ENCODE results near the gene ENOPH1.
"Not testable (repeated sequence)": the region's sequence is repeated elsewhere in the genome, so short reads cannot be mapped to it uniquely, and the experiment has no call there.

Gene ENOPH1

DNA sequence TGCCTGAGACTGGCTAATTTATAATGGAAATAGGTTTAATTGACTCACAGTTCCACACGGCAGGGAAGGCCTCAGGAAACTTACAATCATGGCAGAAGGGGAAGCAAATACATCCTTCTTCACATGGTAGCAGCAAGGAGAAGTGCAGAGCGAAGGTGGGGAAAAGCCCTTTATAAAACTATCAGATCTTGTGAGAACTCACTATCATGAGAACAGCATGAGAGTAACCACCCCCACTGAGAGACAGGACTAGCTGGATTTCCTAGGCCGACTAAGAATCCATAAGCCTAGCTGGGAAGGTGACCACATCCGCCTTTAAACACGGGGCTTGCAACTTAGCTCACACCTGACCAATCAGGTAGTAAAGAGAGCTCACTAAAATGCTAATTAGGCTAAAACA, 42.7 kb downstream of the ENOPH1 start:
- DNase-seq (ENCODE audit: low spot score) = not testable (repeated sequence)

DNA sequence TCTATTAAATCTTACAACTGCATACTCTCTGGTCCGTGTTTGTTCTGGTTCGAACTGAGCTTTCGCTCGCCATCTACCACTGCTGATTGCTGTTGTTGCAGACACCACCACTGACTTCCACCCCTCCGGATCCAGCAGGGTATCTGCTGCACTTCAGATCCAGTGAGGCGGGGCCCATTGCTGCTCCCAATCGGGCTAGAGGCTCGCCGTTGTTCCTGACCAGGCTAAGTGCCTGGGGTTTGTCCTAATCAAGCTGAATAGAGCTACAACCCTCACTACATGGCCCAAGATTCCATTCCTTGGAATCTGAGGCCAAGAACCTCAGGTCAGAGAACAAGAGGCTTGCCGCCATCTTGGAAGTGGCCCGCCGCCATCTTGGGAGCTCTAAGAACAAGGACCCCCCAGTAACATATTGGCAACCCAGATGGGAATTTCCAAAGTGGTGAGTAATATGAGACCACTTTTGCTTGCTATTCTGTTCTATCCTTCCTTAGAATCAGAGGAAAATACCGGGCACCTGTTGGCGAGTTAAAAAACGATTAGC, 43.3 kb downstream of the ENOPH1 start:
- no peak for DNase-seq (ENCODE audit: low spot score)

DNA sequence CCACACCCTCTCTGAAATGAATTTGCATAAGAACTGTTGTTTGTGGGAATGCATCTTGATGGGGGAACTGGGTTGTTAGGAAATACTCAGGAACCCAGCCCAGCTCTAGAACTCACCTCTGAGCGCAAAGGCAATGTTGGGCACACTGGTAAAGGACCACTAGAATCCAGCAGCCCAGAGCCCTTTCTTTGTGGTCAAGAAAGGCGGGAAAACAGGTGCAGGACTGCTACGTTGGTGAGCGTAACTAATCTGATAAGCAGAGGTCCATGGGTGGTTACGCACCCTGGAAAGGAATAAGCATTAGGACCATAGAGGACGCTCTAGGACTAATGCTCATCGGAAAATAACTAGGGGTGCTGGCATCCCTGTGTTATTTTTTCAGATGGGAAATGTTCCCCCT, 45.5 kb downstream of the ENOPH1 start:
- not testable (repeated sequence) for DNase-seq (ENCODE audit: low spot score)

DNA sequence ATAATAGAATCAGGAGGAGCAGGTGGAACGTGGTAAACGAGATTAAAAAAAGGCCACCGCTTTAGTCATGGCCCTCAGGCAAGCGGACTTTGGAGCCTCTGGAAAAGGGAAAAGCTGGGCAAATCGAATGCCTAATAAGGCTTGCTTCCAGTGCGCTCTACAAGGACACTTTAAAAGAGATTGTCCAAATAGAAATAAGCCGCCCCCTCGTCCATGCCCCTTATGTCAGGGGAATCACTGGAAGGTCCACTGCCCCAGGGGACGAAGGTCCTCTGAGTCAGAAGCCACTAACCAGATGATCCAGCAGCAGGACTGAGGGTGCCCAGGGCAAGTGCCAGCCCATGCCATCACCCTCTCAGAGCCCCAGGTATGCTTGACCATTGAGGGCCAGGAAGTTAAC, 47.1 kb downstream of the ENOPH1 start:
- not testable (repeated sequence) for DNase-seq (ENCODE audit: low spot score)

DNA sequence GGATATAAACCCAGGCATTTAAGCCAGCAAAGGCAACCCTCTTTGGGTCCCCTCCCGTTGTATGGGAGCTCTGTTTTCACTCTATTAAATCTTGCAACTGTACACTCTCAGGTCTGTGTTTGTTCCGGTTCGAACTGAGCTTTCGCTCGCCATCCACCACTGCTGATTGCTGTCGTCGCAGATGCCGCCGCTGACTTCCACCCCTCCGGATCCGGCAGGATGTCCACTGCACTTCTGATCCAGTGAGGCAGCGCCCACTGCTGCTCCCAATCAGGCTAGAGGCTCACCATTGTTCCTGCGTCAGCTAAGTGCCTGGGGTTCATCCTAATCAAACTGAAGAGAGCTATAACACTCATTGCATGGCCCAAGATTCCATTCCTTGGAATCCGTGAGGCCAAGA, 49.2 kb downstream of the ENOPH1 start:
- DNase-seq (ENCODE audit: low spot score) = no peak

DNA sequence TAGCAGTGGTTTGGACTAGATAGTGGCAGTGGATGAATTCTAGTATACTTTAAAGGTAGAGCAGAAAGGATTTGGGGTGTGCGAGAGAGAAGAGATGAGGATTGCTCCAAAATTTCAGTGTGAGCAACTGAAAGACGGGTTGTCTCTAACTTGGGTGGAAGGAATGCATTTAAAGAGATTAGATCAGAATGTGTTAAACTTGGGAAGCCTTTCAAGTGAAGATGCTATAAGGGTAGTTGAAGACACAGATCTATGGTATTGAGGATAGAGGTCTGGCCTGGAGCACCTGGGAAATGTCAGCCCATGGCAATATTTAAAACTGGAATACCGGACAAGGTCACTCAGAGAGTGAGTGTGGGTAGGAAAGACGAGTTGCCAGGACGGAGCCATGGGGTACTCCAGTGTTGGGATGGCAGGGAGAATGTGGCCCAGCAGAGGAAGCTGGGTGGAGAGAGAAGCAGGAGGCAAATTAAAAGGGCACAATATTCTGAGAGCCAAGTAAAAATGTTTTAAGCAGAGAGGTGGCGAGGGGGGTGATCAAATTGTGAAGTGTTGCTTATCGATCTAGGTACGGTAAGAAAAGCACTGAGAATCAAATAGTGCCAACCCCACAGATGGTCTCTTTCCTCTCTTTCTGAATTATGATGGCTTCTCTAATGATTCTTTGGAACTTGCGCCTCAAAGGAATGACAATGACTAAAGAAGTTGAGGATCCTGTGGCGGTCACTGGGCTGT, 50.5 kb downstream of the ENOPH1 start:
- no peak for DNase-seq (ENCODE audit: low spot score)

DNA sequence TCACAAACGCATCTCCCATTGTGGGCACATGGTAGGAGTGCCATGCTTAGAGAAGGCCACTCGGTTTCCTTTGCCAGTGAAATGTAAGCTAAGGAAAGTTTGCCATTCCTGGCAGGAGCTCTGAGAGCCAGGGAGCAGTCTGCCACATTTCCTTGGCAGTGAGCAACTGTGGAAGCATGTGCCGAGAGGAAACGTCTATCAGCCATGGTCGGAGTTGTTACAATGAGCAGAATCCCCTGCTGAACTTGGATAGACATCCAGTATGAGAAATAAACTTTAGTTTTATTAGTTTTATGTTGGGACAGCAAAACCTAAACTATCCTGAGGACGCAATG, 51.1 kb downstream of the ENOPH1 start:
- DNase-seq (ENCODE audit: low spot score) = peak; percentile 16

DNA sequence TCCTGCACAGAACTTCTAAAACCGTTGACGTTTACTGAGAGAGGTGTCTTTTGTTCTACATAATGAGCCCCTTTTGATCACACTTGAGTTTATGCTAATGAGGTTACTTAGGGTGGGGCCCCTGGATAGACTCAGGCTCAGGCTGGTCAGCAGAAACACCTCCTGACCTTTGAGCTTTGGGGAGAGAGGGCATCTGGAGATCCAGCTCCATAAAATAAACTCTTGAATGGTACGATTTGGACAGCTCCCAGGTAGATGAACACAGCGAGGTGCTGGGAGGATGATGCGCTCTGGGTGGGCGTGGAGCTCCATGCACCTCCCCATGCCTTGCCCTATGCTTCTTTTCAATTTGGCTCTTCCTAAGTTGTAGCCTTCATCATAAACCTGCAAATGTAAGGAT, 52.0 kb downstream of the ENOPH1 start:
- DNase-seq (ENCODE audit: low spot score) = no peak

DNA sequence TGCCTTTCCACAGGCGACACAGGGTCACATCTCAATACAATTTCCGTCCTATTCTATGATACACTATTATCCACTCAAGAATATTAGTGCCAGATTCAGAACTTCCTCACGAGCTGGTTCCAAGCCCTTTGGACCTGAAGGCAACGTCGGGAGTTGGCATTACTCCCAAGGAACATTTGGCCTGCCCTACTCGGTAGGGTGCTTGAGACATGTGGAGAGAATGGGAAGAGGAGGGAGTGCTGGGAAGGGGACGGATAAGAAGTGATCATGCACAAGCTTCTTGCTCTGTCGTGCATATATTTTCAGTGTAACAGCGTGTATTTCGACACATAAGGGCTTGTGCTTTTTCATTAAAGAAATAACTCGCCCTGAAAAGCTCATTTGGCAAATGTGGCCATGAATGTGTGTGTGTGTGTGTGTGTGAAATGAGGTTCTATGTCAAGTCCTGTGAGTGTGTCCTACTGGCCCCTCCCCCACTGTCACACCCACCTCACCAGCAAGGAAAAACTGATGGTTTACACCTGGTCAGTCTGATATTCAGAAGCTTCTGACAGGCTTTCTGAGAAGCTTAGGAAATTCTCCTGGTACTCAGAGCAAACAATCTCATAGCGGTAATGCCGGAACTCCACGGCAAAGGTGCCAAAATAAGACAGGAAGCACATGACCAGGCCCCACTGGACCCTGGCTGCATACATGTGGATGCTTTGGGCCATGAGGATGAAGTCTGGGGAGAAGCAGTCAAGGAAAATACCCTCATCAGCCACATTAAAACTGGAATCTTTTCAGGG, 54.8 kb downstream of the ENOPH1 start:
- no peak for DNase-seq (ENCODE audit: low spot score)

DNA sequence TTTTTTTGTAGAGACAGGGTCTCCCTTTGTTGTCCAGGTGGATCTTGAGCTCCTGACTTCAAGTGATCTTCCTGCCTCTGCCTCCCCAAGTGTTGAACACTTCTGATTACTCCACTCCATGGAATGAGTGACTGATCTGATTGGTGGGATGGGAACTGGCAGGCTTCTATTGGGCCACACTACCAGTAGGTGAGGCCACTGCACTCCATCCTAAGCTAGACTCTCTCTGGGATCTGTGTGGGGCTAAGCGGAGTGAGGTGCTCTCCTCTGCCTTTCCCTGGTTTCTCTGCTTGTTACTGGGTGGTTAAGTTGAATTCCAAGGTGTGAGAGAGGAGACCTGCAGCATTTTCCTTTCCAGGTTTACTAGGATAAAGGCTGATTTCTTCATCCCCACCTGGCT, 58.7 kb downstream of the ENOPH1 start:
- DNase-seq (ENCODE audit: low spot score) = no peak

DNA sequence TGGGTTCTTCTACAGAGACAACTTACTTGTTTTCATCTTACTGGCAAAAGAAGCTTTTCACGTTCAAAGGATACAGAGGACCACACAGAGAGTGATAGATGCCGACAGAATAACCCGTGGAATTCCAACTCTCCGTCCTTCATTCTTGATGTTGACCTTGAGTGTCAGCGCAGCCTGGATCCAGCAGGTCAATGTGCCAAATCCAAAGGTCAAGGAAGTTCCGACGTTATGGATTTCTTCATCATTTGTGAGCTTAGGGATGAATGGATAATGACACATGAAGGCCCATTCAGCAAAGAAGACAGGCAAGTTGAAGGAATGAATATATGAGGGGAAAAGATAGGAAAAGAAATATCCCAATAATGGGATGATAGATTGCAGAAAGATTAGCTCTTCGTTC, 59.6 kb downstream of the ENOPH1 start:
- DNase-seq (ENCODE audit: low spot score) = no peak

DNA sequence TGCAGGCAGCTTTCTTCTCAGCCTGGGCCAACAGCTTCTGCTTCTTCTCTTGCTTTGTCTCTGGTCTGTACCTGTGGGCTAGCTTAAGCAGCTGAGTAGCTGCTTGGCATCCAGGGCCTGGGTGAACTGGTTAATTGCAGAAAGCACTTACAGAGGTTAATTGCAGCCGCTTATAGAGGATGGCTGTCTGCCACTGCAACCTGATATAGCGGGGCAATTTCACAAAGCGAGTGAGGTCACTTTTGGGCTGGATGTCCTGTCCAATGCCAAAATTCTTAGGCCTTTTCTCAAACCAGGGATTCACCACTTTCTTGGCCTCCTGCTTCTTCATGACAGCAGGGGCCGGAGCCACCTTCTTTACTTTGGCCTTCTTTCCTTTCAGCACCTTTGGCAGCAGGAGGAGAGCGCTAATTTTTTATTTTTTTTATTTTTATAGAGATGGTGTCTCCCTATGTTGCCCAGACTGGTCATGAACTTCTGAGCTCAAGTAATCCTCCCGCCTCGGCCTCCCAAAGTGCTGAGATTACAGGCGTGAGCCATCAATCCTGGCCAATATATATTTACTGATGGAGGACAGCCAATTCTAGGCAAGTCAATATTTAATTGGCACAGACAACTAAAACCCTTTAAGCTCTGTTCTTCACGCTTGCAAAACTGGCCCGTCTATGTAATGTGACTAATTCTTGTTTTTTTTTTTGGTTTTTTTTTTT, 61.0 kb downstream of the ENOPH1 start:
- no peak for DNase-seq (ENCODE audit: low spot score)

DNA sequence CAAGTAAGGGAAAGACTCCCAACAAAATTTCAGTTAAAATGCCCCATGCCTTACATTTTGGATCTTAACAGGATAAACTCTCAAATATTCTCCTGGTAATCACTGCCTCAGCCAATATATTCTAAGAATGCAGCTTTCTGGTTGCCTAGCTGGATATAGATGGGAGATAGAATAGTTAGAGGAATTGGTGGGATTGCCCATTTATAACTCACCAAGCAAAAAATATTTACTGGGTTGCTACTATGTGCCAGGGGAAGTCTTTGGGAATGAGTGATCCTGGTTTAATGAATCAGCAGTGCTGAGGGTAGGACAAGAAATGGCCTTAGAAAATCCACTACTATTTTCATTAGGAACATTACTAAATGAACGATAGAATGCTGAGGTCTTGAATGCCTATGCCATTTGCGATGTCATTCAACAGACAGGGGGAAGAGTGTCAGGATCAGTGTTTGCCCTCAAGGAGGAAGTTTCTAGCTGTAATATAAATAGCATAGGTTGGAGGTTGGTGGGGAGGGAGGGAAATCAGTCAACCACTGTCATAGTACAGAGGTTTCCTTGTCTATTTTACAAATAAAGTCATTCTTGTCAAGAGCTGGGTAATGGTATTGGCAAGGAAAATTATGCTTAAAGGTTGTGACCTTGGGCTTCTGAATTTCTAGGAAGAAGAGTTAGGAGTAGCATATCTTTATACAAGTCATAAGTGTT, 63.5 kb downstream of the ENOPH1 start:
- DNase-seq (ENCODE audit: low spot score) = peak; percentile 51

DNA sequence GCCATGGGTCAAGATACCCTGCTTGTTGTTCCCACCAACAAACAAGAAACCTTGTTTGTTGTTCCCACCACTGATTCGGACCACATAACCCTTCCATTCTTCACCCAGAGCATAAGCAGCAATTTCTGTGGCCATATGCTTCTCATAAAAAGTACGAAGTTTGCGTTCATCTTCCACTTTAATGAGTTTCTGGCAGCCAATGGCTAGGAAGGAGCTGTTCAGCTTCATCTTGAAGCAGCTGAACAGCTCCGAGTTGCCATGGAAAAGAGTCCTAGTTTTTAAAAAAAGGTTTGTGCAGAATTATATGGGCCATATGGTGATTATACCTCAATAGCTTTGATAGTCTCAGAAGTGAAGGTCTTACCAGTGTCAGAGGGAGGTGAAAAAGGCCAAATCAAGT, 65.3 kb downstream of the ENOPH1 start:
- DNase-seq (ENCODE audit: low spot score) = no peak

DNA sequence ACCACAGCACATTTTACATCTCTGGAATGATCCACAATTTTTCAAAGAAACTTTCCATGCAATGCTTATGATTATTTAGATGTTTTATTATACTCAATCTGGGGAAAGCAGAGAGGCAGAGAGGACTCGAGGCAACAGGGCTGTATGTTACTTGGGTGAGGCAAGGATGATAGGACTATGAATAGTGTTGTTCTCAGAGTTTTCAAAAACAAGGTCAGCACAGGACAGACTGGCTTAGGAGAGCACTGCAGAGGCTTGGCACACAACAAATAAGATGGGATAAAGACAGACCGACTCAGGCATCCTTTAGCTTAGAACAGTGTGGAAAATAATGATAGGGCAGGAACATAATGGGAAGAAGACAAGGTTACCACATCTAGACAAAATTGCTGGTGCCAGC, 66.0 kb downstream of the ENOPH1 start:
- DNase-seq (ENCODE audit: low spot score) = no peak

DNA sequence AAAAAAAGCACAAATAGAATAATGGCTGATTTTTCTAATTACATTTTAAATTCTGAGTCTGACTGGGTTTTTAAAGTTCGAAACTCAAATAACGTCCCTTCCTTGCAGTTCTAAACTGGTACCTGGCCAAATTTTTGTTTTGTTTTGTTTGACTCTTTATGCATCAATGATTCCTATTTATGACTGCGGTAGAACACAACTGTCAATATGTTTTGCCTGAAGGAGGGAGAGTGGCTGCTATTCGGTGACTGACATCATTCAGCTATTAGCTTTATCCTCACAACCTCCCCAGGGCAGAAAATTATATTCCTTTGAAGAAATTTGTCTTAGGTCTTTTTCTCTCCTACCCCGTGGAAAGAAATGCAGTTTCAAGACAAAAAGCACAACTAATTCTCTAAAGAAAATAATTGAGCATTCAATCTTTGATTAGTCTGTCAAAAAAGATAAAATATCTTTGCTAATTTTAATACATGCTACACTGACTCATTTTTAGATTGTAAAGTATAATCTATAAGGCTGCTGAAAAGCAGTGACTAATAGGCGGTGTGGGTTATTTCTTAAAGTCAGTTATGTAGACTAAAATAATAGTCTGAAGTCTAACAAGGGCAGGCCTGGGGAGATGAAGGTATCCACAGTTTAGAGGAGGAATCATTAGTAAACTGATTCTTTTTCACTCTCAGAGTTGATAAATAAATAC, 69.5 kb downstream of the ENOPH1 start:
- no peak for DNase-seq (ENCODE audit: low spot score)

DNA sequence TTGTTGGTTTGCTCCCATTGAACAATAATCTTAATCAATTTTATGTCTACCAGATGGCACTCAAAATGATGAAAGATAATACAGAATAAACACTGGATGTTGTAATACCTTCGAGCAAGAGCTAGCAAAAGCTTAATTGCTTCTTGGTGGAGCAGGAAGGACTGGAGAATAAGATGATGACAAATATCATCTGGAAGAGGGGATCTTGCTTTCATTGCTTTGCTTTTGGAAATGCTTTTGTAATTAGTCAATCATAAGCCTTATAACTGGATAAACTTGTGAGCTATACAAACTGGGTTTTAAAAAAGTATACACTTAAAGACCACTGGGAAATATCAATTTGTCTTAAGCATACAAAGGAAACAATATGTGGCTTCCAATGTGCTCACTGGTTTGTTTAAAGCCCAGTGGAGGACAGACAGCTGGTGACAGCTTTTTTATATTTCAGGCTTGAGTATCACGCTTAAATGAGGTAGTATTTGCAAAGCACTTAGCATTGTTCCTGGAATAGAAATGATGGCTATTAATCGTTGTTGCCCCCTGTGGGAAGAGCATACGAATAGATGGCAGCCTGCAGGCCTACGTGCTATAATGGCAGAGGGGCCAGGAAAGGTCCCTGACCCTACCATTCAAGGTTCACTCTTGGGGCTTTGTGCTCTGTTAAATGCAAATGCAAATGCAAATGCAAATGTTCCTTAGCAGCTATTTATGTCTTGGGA, 70.2 kb downstream of the ENOPH1 start:
- DNase-seq (ENCODE audit: low spot score) = peak; percentile 39

DNA sequence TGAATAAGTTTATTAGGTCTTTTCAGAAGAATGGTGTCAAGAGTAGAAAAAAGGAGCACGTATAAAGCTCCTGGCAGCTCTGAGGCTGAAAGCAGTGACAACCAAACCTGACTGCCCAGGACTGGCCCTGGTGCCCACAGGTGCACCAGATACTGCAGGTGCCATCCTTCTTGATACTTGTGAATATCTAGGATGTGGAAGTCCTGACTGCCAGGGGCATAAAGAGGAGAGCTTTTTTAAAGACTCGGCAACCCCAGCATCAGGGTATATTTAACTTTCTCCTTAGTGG, 70.7 kb downstream of the ENOPH1 start:
- DNase-seq (ENCODE audit: low spot score) = no peak

DNA sequence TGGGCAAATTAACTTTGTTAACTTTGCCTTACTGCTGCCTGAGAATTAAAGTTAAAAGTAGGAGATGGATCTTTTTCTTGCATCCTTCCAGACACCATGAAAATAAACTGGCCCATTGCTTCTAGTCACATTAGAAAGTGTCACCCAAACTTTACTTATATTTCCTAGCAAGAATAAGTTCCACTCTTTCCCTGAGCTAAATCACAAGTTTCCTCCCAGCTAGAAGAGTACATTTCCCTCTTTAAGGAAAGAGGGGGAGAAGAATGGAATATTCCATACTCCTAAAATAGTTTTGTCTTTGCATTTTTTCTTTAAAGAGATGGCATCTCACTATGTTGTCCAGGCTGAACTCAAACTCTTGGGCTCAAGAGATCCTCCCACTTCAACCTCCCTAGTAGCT, 77.6 kb downstream of the ENOPH1 start:
- DNase-seq (ENCODE audit: low spot score) = no peak

DNA sequence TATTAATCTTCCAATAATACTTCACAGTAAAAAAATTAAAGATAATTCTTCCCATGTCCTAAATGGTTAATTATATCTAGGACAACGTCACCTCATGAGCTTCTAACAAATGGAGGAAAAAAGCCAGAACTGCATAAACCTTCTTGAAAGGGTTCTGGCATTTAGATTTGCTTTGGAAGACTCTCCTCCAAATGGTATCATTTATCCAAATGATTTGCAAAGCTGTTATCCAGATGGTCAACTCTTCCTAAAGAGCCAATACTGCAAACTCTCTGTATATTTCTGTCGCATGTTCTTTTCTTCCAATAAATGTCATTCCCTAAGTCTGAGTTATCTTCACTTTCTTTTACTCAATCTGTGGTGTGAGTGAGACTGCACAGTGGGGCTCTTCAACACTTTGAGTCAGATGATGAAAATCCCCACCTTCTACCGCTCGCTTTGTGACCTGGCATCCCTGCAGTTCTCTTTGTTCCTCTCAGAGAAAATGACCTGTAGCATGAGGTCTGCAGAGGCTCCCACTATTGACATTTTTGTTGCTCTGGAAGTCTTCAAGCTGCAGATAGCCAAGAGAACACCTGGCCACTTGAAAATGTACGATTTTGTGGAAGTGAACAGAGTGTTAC, 78.5 kb downstream of the ENOPH1 start:
- DNase-seq (ENCODE audit: low spot score) = no peak

DNA sequence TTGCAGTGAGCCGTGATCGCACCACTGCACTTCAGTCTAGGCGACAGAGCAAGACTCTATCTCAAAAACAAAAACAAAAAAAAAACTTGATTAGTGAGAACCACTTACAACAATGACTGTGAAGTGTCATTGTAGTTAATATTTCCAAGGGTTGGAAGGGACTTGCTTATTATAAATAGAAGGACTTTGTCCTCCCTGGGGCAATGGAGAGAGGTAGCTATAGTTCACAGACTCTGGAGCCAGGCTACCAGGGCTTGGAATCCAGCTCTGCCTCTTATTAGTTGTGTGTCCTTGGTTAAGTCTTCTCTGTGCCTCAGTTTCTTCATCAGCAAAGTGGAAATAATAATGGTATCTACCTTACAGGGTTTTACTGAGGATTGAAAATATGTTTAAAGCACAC, 79.8 kb downstream of the ENOPH1 start:
- no peak for DNase-seq (ENCODE audit: low spot score)
